ENCODE data around the gene CAPZA1. TPM values are rescaled to one million over a fixed set of nuclear protein-coding genes. Genes with fewer than 3 reads are reported as not detected.

The CAPZA1 gene
- total and polyA plus RNA-seq, 10 donors: 105 to 354 (median 196) TPM

- TF ChIP-seq, protein P1, sequence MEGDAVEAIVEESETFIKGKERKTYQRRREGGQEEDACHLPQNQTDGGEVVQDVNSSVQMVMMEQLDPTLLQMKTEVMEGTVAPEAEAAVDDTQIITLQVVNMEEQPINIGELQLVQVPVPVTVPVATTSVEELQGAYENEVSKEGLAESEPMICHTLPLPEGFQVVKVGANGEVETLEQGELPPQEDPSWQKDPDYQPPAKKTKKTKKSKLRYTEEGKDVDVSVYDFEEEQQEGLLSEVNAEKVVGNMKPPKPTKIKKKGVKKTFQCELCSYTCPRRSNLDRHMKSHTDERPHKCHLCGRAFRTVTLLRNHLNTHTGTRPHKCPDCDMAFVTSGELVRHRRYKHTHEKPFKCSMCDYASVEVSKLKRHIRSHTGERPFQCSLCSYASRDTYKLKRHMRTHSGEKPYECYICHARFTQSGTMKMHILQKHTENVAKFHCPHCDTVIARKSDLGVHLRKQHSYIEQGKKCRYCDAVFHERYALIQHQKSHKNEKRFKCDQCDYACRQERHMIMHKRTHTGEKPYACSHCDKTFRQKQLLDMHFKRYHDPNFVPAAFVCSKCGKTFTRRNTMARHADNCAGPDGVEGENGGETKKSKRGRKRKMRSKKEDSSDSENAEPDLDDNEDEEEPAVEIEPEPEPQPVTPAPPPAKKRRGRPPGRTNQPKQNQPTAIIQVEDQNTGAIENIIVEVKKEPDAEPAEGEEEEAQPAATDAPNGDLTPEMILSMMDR (IDR thresholded peaks at IDR 0.05 in 8 of 11, conservative IDR thresholded peaks at IDR 0.05 in 3 of 11): no peak
- TF ChIP-seq POLR2AphosphoS5 (IDR thresholded peaks at IDR 0.05): no peak
- TF ChIP-seq POLR2A (IDR thresholded peaks at IDR 0.05): no peak
- peaks cover 0 to 5% (median 0%) of the 10 kb centered on the region in 7 donors for H3K27me3 ChIP-seq (replicated peaks in 1 of 7)
- peaks cover 0 to 53% (median 10%) of the 10 kb centered on the region in 6 donors for H3K36me3 ChIP-seq
- H3K27ac ChIP-seq: peak overlapping the region in 7 of 8 donors; percentile 76 to 97 (median 93)
- no peaks in the 10 kb centered on the region for H3K9me3 ChIP-seq
- intact Hi-C loops (cut with DNase I; ENCODE audit: low total_unique reads): no loop called here
- peaks cover 62 to 93% (median 85%) of the 10 kb centered on the region in 6 donors for H3K4me1 ChIP-seq
- peak; percentile 38 for DNase-seq
- H3K4me3 ChIP-seq: peak overlapping the region in 1 of 8 donors; percentile 92
- WGBS, 5 donors: 58 to 88% (median 82%) methylated on average over 8 of the region's 8 CpGs
Measured at GRCh38 chr1:112703706-112704105, 84.1 kb downstream of the CAPZA1 start.

DNA sequence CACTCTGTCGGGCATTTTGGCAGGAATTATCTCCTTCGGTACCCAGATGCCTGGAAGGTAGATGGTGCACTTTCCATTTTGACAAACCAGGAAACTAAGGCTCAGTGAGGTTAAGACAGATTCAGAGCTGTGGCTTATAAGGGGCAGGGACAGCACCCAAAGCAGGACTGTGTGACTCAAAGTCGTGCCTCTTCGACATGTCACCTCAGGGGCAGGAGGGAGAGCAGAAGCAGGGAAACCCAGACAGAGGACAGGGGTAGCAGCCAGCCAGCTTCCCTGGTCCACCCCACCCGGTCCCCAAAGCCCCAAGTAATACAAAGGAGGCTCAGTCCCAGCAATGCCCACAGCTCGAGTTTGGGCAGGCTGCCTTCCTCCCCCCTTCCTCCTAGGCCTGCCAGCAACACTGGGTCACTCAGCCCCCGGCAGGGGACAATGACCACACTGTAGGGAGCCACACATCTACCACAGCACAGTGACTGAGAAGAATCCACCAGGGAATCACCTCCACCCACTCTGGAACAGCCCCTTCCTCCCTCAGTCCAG lies 84.8 kb downstream of the CAPZA1 start:
- Histone ChIP-seq H3K4me3 (peak overlapping the region; percentile 9 to 92 (median 58)), H3K27me3 (replicated peaks in 1 of 7) (peaks cover 0 to 5% (median 0%) of the 10 kb centered on the region in 7 donors), H3K9me3 (no peaks in the 10 kb centered on the region), H3K4me1 (peaks cover 59 to 85% (median 79%) of the 10 kb centered on the region in 6 donors), H3K36me3 (peaks cover 0 to 46% (median 10%) of the 10 kb centered on the region in 6 donors), H3K27ac (peak overlapping the region; percentile 76 to 97 (median 90))
- intact Hi-C loops (cut with DNase I; ENCODE audit: low total_unique reads): no loop called here
- no peak for DNase-seq
- WGBS, 5 donors: 33 to 42% (median 40%) methylated on average over 4 to 7 of the region's 7 CpGs
- TF ChIP-seq, protein P1 (IDR thresholded peaks at IDR 0.05 in 8 of 11, conservative IDR thresholded peaks at IDR 0.05 in 3 of 11): no peak
- TF ChIP-seq POLR2A (IDR thresholded peaks at IDR 0.05) (no peak), POLR2AphosphoS5 (IDR thresholded peaks at IDR 0.05) (no peak)

DNA sequence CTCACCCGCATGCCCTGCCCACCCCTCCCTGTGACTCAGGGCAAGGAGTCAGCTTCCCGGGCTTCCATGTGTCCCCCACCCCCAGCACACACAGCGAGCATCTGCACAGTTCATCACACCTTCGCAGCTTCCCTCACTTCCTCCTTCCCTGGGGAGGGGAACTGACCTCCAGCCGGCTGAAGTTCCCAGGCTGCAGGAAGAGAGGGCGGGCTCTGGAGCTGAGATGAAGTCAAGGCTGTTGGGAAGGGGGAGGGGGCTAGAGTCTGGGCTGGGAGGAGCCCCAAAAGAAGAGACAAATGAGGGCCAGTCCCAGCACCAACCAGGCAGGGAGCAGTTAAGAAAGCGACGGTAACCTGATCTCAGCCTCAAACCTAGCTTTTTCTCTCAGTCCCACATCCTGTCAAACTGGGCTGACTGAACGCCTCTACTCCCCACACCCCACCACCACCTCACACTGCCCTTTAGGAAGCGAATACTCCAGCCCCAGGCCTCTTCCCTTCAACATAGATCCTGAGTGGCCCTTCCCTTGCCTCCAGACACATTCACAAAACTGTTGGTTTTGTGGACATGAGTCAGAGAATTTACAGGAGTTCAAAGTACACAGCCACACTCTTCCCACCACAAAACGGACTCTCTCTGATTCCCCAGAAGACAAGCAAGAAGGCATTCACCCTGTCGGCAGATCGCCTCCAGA lies 85.4 kb downstream of the CAPZA1 start:
- peak overlapping the region; percentile 28 to 92 (median 58) for H3K4me3 ChIP-seq
- TF ChIP-seq POLR2AphosphoS5 (IDR thresholded peaks at IDR 0.05): peak; percentile 76 to 89 (median 89)
- TF ChIP-seq, protein P1 (IDR thresholded peaks at IDR 0.05 in 8 of 11, conservative IDR thresholded peaks at IDR 0.05 in 3 of 11): no peak
- TF ChIP-seq POLR2A (IDR thresholded peaks at IDR 0.05): peak in 1 of 3 donors; percentile 85

More for the DNA sequence above, 85.4 kb downstream of the CAPZA1 start:
- peaks cover 0 to 39% (median 10%) of the 10 kb centered on the region in 6 donors for H3K36me3 ChIP-seq
- peaks cover 52 to 79% (median 73%) of the 10 kb centered on the region in 6 donors for H3K4me1 ChIP-seq
- H3K27me3 ChIP-seq (replicated peaks in 1 of 7): peaks cover 0 to 5% (median 0%) of the 10 kb centered on the region in 7 donors
- peak overlapping the region; percentile 76 to 97 (median 90) for H3K27ac ChIP-seq
- no peaks in the 10 kb centered on the region for H3K9me3 ChIP-seq
- WGBS, 5 donors: 7 to 13% (median 8%) methylated on average over 11 to 13 of the region's 13 CpGs
- peak; percentile 89 for DNase-seq
- intact Hi-C loops (cut with DNase I; ENCODE audit: low total_unique reads): loop anchor here (5.0 kb wide), 2 partner anchors 198 to 313 kb away; partner anchors contain the start of gene WNT2B
